HFF-Myc (cell line): ENCODE results near the gene SMO.

Experiments used
- DNase-seq: peaks from one replicate; pipeline ENCODE4 v3.0.0-alpha.2; 2011; ENCODE audit warnings: low read depth; ENCODE audit errors: extremely low read depth
- H3K4me3 ChIP-seq: replicated peaks from 2 replicates; pipeline ENCODE4 v1.5.1; 2011; ENCODE audit warnings: low read depth, mild to moderate bottlenecking, control low read depth, low read length
- CTCF ChIP-seq: IDR thresholded peaks from 2 replicates; pipeline ENCODE4 v1.5.1; 2012; ENCODE audit warnings: mild to moderate bottlenecking, low read depth, low read length, control low read depth; ENCODE audit errors: missing control alignments

Gene SMO

DNA sequence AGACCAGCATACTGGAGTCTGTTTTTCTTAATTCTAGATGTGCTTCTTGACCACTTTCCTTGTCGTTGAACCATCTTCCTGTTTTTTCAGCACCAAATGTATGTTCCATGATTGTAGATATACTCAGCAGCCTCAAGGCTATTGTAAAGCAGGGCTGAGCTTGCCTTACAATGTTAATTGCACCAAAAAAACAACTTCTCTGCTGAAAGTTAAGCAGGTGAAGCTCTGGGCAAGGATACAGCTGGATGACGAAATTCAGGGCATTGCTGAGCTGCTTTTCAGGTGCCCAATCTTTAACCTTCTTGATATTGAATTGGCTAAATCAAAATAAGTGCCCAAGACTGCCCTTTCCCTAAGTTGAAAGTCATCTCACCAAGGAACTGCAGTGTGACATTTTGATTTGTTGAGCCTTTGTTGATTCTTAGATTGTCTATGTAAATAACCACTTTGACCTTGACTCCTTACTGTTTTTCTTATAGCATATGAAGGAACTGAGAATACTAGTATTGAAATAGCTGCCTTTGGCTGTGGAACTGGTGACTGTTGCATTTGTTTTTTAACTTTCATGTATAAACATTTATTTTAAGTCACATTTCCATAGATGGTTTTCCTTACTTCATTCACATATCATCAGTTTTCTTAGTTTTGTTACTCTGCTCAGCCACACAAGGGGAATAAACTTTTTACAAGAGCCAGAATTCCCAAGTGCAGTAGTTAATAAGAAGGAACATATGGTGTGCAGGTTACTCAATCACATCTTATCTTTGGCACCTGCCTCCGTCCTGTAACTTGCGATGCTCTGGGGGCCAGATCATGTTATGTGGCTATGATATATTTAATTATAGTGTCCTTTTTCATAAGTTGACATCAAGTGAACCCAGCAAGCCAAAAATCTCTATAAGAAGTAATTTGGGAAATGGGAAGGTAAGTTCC lies 39.5 kb downstream of the SMO start:
- TF ChIP-seq CTCF = no peak
- H3K4me3 ChIP-seq = no peak overlapping the region
- DNase-seq = no peak

- TF ChIP-seq CTCF = no peak
- no peak overlapping the region for H3K4me3 ChIP-seq
- DNase-seq = no peak
These were observed 40.2 kb downstream of the SMO start for GRCh38 chr7:129228633-129229032.

- no peak overlapping the region for H3K4me3 ChIP-seq
- no peak for TF ChIP-seq CTCF
- DNase-seq = no peak
These were observed 43.2 kb downstream of the SMO start for GRCh38 chr7:129231666-129232065.

GRCh38 chr7:129238546-129238945 lies 50.1 kb downstream of the SMO start:
- no peak for TF ChIP-seq CTCF
- H3K4me3 ChIP-seq = no peak overlapping the region
- no peak for DNase-seq

GRCh38 chr7:129240119-129240820 lies 51.8 kb downstream of the SMO start:
- TF ChIP-seq CTCF = no peak
- no peak overlapping the region for H3K4me3 ChIP-seq
- no peak for DNase-seq

DNA sequence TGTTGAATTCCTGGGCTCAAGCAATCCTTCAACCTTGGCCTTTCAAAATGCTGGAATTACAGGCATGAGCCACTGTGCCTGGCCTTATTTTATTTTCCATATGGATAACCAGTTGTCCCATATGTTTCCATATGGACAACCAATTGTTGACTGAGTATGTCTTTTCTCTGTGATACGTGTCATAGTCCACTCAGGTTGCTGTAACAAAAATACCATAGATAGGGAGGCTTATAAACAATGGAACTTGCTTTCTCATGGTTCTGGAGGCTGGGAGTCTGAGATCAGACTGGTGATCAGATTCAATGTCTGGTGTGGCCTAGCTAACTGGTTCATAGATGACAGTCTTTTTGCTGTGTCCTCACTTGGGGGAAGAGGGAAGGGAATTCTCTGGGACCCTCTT lies 55.8 kb downstream of the SMO start:
- no peak for DNase-seq
- no peak overlapping the region for H3K4me3 ChIP-seq
- no peak for TF ChIP-seq CTCF
